Vagina (tissue), 2 donors: Measurements from ENCODE around the gene F11. TPM values are rescaled to one million over a fixed set of nuclear protein-coding genes. Genes with fewer than 3 reads are reported as not detected.

Source experiments
- DNase-seq, 2 donors: peaks; one replicate each; pipeline ENCODE4 v3.0.0-alpha.2; 2017; ENCODE audit errors: extremely low spot score in 2 of 2
- H3K27ac ChIP-seq: fragments of 200-600 bp; sonication (generic); one replicate; pipeline ENCODE4 v1.5.1; 2019
- H3K27me3 ChIP-seq: fragments of 200-600 bp; sonication (generic); one replicate; pipeline ENCODE4 v1.5.1; 2019
- H3K36me3 ChIP-seq, 2 donors: fragments of 200-600 bp; sonication (generic); one replicate each; pipeline ENCODE4 v1.5.1; 2017 to 2019
- H3K4me1 ChIP-seq: fragments of 200-600 bp; sonication (generic); one replicate; pipeline ENCODE4 v1.5.1; 2019
- H3K4me3 ChIP-seq, 2 donors: fragments of 200-600 bp; sonication (generic); 1 replicate in 1 of 2; 2 replicates in 1 of 2; pipeline ENCODE4 v1.5.1; 2016 to 2019
- H3K9me3 ChIP-seq: fragments of 200-600 bp; sonication (generic); one replicate; pipeline ENCODE4 v1.5.1; 2019
- POLR2A ChIP-seq, 2 donors: fragments of 450-650 bp; IDR thresholded peaks; one replicate each; pipeline ENCODE4 v1.6.1; 2017; ENCODE audit warnings: antibody characterized with exemption in 2 of 2, mild to moderate bottlenecking in 2 of 2, moderate library complexity in 2 of 2
- POLR2AphosphoS5 ChIP-seq, 2 donors: sonication (generic); formaldehyde crosslinking; IDR thresholded peaks; one replicate each; pipeline ENCODE4 v1.9.0; 2017; ENCODE audit warnings: antibody characterized with exemption in 2 of 2, mild to moderate bottlenecking in 2 of 2, low read depth in 1 of 2; ENCODE audit not compliant: insufficient read depth in 1 of 2
- intact Hi-C: fragments of 100-400 bp; cut with DNase I; formaldehyde crosslinking; loops from one replicate; pipeline ENCODE4 v1.15.1; 2023
- total RNA-seq: library from RNA; depleted of rRNA; stranded (reverse); fragments of >200 nt; gene quantifications from one replicate; pipeline ENCODE4 v1.2.3, GENCODE V29; 2016
- TF ChIP-seq, protein P1 (sequence below), 3 experiments: fragments of 450-650 bp in 2 of 3; fragments of 200-600 bp in 1 of 3; sonication (generic) in 1 of 3; IDR thresholded peaks; one replicate each; pipeline ENCODE4 v1.5.1; 2017 to 2019; ENCODE audit warnings: antibody characterized with exemption in 3 of 3, mild to moderate bottlenecking in 2 of 3, moderate library complexity in 2 of 3

Gene F11
- total RNA-seq, 1 donor from 2014 or later, result not detected

GRCh38 chr4:186335793-186336192 is 69.8 kb downstream of the F11 start:
- H3K27ac ChIP-seq, result no peak overlapping the region
- H3K4me1 ChIP-seq, result no peaks in the 10 kb centered on the region
- no peaks in the 10 kb centered on the region for H3K36me3 ChIP-seq
- H3K9me3 ChIP-seq, result no peaks in the 10 kb centered on the region
- H3K4me3 ChIP-seq, result no peak overlapping the region
- no peaks in the 10 kb centered on the region for H3K27me3 ChIP-seq
- TF ChIP-seq, protein P1, sequence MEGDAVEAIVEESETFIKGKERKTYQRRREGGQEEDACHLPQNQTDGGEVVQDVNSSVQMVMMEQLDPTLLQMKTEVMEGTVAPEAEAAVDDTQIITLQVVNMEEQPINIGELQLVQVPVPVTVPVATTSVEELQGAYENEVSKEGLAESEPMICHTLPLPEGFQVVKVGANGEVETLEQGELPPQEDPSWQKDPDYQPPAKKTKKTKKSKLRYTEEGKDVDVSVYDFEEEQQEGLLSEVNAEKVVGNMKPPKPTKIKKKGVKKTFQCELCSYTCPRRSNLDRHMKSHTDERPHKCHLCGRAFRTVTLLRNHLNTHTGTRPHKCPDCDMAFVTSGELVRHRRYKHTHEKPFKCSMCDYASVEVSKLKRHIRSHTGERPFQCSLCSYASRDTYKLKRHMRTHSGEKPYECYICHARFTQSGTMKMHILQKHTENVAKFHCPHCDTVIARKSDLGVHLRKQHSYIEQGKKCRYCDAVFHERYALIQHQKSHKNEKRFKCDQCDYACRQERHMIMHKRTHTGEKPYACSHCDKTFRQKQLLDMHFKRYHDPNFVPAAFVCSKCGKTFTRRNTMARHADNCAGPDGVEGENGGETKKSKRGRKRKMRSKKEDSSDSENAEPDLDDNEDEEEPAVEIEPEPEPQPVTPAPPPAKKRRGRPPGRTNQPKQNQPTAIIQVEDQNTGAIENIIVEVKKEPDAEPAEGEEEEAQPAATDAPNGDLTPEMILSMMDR (IDR thresholded peaks at IDR 0.05), result no peak
- no peak for TF ChIP-seq POLR2AphosphoS5 (IDR thresholded peaks at IDR 0.05; ENCODE audit: insufficient read depth in 1 of 2, low read depth in 1 of 2)
- TF ChIP-seq POLR2A (IDR thresholded peaks at IDR 0.05), result no peak
- intact Hi-C loops, result no loop called here
- DNase-seq, result no peak

Other genes starting within 250 kb of the F11 start
- 10.6 TPM for gene TLR3, start 197.0 kb upstream of the F11 start, total RNA-seq
- gene FAM149A, start 161.5 kb upstream of the F11 start, total RNA-seq, result 9.8 TPM
- gene CYP4V2, start 74.6 kb upstream of the F11 start, total RNA-seq, result 18.2 TPM
- 0.98 TPM for gene KLKB1, start 38.7 kb upstream of the F11 start, total RNA-seq